BLaER1 (cell line): Measurements from ENCODE around the gene CPED1.

ENCODE experiments used
- H3K27ac ChIP-seq: shearing (Covaris generic); formaldehyde crosslinking; 2 replicates; pipeline ENCODE4 v1.8.1; 2022
- H3K27me3 ChIP-seq: shearing (Covaris generic); formaldehyde crosslinking; 2 replicates; pipeline ENCODE4 v1.8.1; 2022
- H3K36me3 ChIP-seq: shearing (Covaris generic); formaldehyde crosslinking; 2 replicates; pipeline ENCODE4 v1.8.1; 2022
- H3K4me1 ChIP-seq: shearing (Covaris generic); formaldehyde crosslinking; 2 replicates; pipeline ENCODE4 v1.8.1; 2022
- H3K4me2 ChIP-seq: shearing (Covaris generic); formaldehyde crosslinking; 2 replicates; pipeline ENCODE4 v1.8.1; 2022
- H3K4me3 ChIP-seq: shearing (Covaris generic); formaldehyde crosslinking; 2 replicates; pipeline ENCODE4 v1.8.1; 2022
- H3K9ac ChIP-seq: shearing (Covaris generic); formaldehyde crosslinking; 2 replicates; pipeline ENCODE4 v1.8.1; 2022
- H3K9me3 ChIP-seq: shearing (Covaris generic); formaldehyde crosslinking; 2 replicates; pipeline ENCODE4 v1.8.1; 2022
- H4K20me1 ChIP-seq: shearing (Covaris generic); formaldehyde crosslinking; 2 replicates; pipeline ENCODE4 v1.8.1; 2022
- Cebpa-rat ChIP-seq: shearing (Covaris generic); IDR thresholded peaks from 2 replicates; pipeline ENCODE4 v1.8.1; 2022

Gene CPED1

GRCh38 chr7:121083138-121083789, 94.8 kb downstream of the CPED1 start:
- no peak overlapping the region for H3K4me3 ChIP-seq
- peaks cover 13% of the 10 kb centered on the region; the same call in 1 of the 2 replicates for H3K4me1 ChIP-seq
- H3K9me3 ChIP-seq = no peaks in the 10 kb centered on the region
- no peaks in the 10 kb centered on the region for H3K36me3 ChIP-seq
- TF ChIP-seq Cebpa-rat = no peak
- no peaks in the 10 kb centered on the region for H3K27me3 ChIP-seq
- H3K27ac ChIP-seq = no peak overlapping the region
- H4K20me1 ChIP-seq = no peaks in the 10 kb centered on the region
- no peak overlapping the region for H3K9ac ChIP-seq
- H3K4me2 ChIP-seq = no peak overlapping the region

- Histone ChIP-seq H3K4me1 (peaks cover 13% of the 10 kb centered on the region; the same call in 1 of the 2 replicates), H3K4me2 (no peak overlapping the region), H4K20me1 (no peaks in the 10 kb centered on the region), H3K9ac (no peak overlapping the region), H3K4me3 (no peak overlapping the region), H3K36me3 (no peaks in the 10 kb centered on the region), H3K27ac (no peak overlapping the region), H3K27me3 (no peaks in the 10 kb centered on the region), H3K9me3 (no peaks in the 10 kb centered on the region)
- no peak for TF ChIP-seq Cebpa-rat
Observed at GRCh38 chr7:121083790-121084251, 95.3 kb downstream of the CPED1 start.

GRCh38 chr7:121084256-121084655, 95.7 kb downstream of the CPED1 start:
- H3K27me3 ChIP-seq = no peaks in the 10 kb centered on the region
- H3K4me1 ChIP-seq = peaks cover 13% of the 10 kb centered on the region; the same call in 1 of the 2 replicates
- H3K4me3 ChIP-seq = no peak overlapping the region
- no peak for TF ChIP-seq Cebpa-rat
- no peak overlapping the region for H3K27ac ChIP-seq
- H3K4me2 ChIP-seq = no peak overlapping the region
- H3K9me3 ChIP-seq = no peaks in the 10 kb centered on the region
- no peaks in the 10 kb centered on the region for H3K36me3 ChIP-seq
- H4K20me1 ChIP-seq = no peaks in the 10 kb centered on the region
- H3K9ac ChIP-seq = no peak overlapping the region

GRCh38 chr7:121084748-121085336, 96.3 kb downstream of the CPED1 start:
- Histone ChIP-seq H3K4me2 (no peak overlapping the region), H3K27ac (no peak overlapping the region)

GRCh38 chr7:121085922-121086321, 97.4 kb downstream of the CPED1 start:
- peaks cover 13% of the 10 kb centered on the region; the same call in 1 of the 2 replicates for H3K4me1 ChIP-seq
- H3K27me3 ChIP-seq = no peaks in the 10 kb centered on the region
- H3K36me3 ChIP-seq = no peaks in the 10 kb centered on the region
- H3K9ac ChIP-seq = no peak overlapping the region
- no peak overlapping the region for H3K4me3 ChIP-seq
- H3K9me3 ChIP-seq = no peaks in the 10 kb centered on the region
- no peaks in the 10 kb centered on the region for H4K20me1 ChIP-seq
- H3K4me2 ChIP-seq = peak overlapping the region; percentile 31; the same call in 1 of the 2 replicates
- no peak for TF ChIP-seq Cebpa-rat
- no peak overlapping the region for H3K27ac ChIP-seq

More at GRCh38 chr7:121084748-121085336, 96.3 kb downstream of the CPED1 start:
- TF ChIP-seq Cebpa-rat = no peak
- Histone ChIP-seq H3K9me3 (no peaks in the 10 kb centered on the region), H4K20me1 (no peaks in the 10 kb centered on the region), H3K9ac (no peak overlapping the region), H3K27me3 (no peaks in the 10 kb centered on the region), H3K4me3 (no peak overlapping the region), H3K4me1 (peaks cover 13% of the 10 kb centered on the region; the same call in 1 of the 2 replicates), H3K36me3 (no peaks in the 10 kb centered on the region)

GRCh38 chr7:121088870-121089269, 100.4 kb downstream of the CPED1 start:
- Histone ChIP-seq H3K9ac (no peak overlapping the region), H3K27ac (no peak overlapping the region), H4K20me1 (no peaks in the 10 kb centered on the region), H3K4me2 (no peak overlapping the region), H3K4me1 (peaks cover 13% of the 10 kb centered on the region; the same call in 1 of the 2 replicates), H3K27me3 (no peaks in the 10 kb centered on the region), H3K36me3 (no peaks in the 10 kb centered on the region), H3K9me3 (no peaks in the 10 kb centered on the region), H3K4me3 (no peak overlapping the region)
- no peak for TF ChIP-seq Cebpa-rat

- Histone ChIP-seq H3K27ac (no peak overlapping the region), H3K36me3 (no peaks in the 10 kb centered on the region), H3K4me3 (no peak overlapping the region), H3K9me3 (no peaks in the 10 kb centered on the region), H3K9ac (no peak overlapping the region), H4K20me1 (no peaks in the 10 kb centered on the region), H3K4me1 (no peaks in the 10 kb centered on the region), H3K27me3 (no peaks in the 10 kb centered on the region), H3K4me2 (no peak overlapping the region)
- TF ChIP-seq Cebpa-rat = no peak
Observed at GRCh38 chr7:121094829-121095228, 106.3 kb downstream of the CPED1 start.

DNA sequence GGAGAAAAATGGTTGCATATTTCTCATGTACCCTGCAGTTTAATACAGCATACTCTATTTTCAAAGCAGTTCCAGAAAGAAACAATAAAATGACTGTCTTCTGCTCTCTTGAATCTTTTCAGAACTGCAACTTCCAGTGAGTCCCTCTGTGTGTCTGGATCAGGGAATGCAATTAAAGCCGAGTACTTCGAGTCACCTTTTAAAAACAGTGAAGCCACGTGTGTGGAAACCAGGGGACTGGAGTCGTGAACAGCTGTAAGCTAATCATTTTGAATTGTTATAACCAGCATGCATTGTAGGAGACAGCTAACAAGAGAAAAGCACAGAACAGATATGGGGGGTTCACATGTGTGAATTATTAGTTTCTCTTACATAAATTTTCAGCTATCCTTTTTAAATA, 109.1 kb downstream of the CPED1 start:
- H3K27ac ChIP-seq = no peak overlapping the region
- H3K27me3 ChIP-seq = no peaks in the 10 kb centered on the region
- H3K4me2 ChIP-seq = no peak overlapping the region
- no peaks in the 10 kb centered on the region for H4K20me1 ChIP-seq
- H3K4me1 ChIP-seq = no peaks in the 10 kb centered on the region
- TF ChIP-seq Cebpa-rat = no peak
- no peak overlapping the region for H3K9ac ChIP-seq
- H3K4me3 ChIP-seq = no peak overlapping the region
- H3K36me3 ChIP-seq = no peaks in the 10 kb centered on the region
- H3K9me3 ChIP-seq = no peaks in the 10 kb centered on the region

DNA sequence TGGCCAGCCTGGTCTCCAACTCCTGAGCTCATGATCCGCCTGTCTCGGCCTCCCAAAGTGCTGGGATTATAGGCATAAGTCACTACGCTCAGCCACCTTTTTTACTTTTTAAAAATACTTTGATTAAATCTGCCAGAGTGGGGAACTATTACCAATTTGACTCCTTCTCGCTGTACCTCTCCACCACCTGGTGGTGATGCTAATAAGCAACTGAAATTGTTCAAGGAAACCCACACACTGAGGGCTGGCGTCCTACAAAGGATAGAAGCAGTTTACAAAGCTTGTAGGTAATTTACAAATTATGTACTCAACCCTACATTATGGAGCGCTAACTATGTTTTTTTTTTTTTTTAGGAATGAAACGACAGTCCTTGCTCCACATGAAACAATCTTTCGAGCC, 111.1 kb downstream of the CPED1 start:
- no peak for TF ChIP-seq Cebpa-rat
- Histone ChIP-seq H3K9me3 (no peaks in the 10 kb centered on the region), H3K27me3 (no peaks in the 10 kb centered on the region), H3K4me2 (no peak overlapping the region), H3K4me3 (no peak overlapping the region), H3K4me1 (no peaks in the 10 kb centered on the region), H3K36me3 (no peaks in the 10 kb centered on the region), H3K27ac (no peak overlapping the region), H4K20me1 (no peaks in the 10 kb centered on the region), H3K9ac (no peak overlapping the region)

DNA sequence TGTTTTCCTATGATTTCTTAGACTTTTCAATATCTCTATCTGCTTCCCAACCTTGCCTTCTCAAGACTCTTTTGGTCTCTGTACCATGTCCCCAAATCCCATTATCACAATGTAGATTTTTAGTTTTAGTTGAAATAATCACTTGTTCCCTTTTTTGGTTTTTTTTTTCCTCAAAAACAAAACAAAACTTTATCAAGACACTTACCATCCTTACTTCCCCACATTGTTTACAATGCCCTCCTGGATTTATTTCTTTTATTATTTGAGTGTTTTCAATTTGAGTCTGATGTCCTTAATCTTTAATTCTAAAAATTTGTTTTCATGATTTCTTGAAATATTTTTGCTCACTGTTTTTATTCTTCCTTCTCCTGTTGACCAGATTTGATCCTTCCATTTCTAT, 112.6 kb downstream of the CPED1 start:
- no peaks in the 10 kb centered on the region for H3K36me3 ChIP-seq
- no peak overlapping the region for H3K4me2 ChIP-seq
- H4K20me1 ChIP-seq = no peaks in the 10 kb centered on the region
- H3K27ac ChIP-seq = no peak overlapping the region
- H3K27me3 ChIP-seq = no peaks in the 10 kb centered on the region
- no peak overlapping the region for H3K4me3 ChIP-seq
- H3K9ac ChIP-seq = no peak overlapping the region
- no peaks in the 10 kb centered on the region for H3K4me1 ChIP-seq
- no peaks in the 10 kb centered on the region for H3K9me3 ChIP-seq
- TF ChIP-seq Cebpa-rat = no peak
